WERI-Rb-1 (cell line): ENCODE measurements around the gene RASSF4.

Source experiments
- DNase-seq: peaks from one replicate; pipeline ENCODE4 v3.0.0-alpha.2; 2020
- H3K27ac ChIP-seq: fragments of 250-450 bp; sonication (Bioruptor Pico); 2 replicates; pipeline ENCODE4 v1.5.1; 2020; ENCODE audit warnings: mild to moderate bottlenecking, moderate library complexity
- H3K27me3 ChIP-seq: fragments of 250-450 bp; sonication (Bioruptor Pico); 2 replicates; pipeline ENCODE4 v1.5.1; 2021; ENCODE audit warnings: mild to moderate bottlenecking, low read depth, moderate library complexity; ENCODE audit not compliant: insufficient read depth, severe bottlenecking
- H3K36me3 ChIP-seq: fragments of 250-450 bp; sonication (Bioruptor Pico); 2 replicates; pipeline ENCODE4 v1.5.1; 2020; ENCODE audit warnings: mild to moderate bottlenecking, moderate library complexity
- H3K4me3 ChIP-seq: 2 replicates; pipeline ENCODE4 v1.5.1; 2011; ENCODE audit warnings: low read depth, mild to moderate bottlenecking, control low read depth, low read length
- H3K9me3 ChIP-seq: fragments of 250-450 bp; sonication (Bioruptor Pico); 2 replicates; pipeline ENCODE4 v1.5.1; 2021; ENCODE audit warnings: mild to moderate bottlenecking, moderate library complexity; ENCODE audit not compliant: severe bottlenecking
- CTCF ChIP-seq: IDR thresholded peaks from 2 replicates; pipeline ENCODE4 v1.5.1; 2011; ENCODE audit warnings: low read depth, mild to moderate bottlenecking, control low read depth, inconsistent platforms, low read length

RASSF4 gene

GRCh38 chr10:44995914-44996669 is 36.5 kb downstream of the RASSF4 start:
- Histone ChIP-seq H3K36me3 (no peaks in the 10 kb centered on the region), H3K4me3 (no peak overlapping the region), H3K27me3 (no peaks in the 10 kb centered on the region), H3K9me3 (no peaks in the 10 kb centered on the region), H3K27ac (no peak overlapping the region)
- DNase-seq, result no peak
- no peak for TF ChIP-seq CTCF

- H3K36me3 ChIP-seq, result no peaks in the 10 kb centered on the region
- no peak for DNase-seq
- no peak overlapping the region for H3K4me3 ChIP-seq
- no peaks in the 10 kb centered on the region for H3K9me3 ChIP-seq
- no peak for TF ChIP-seq CTCF
- no peak overlapping the region for H3K27ac ChIP-seq
- H3K27me3 ChIP-seq, result no peaks in the 10 kb centered on the region
Observed at GRCh38 chr10:44997105-44997748, 37.6 kb downstream of the RASSF4 start.

- no peak for TF ChIP-seq CTCF
Observed at GRCh38 chr10:44998146-44998631, 38.6 kb downstream of the RASSF4 start.

GRCh38 chr10:45000138-45000751 is 40.6 kb downstream of the RASSF4 start:
- no peak for TF ChIP-seq CTCF
- Histone ChIP-seq H3K27me3 (no peaks in the 10 kb centered on the region), H3K36me3 (peaks cover 29% of the 10 kb centered on the region), H3K27ac (peak overlapping the region; percentile 97), H3K9me3 (no peaks in the 10 kb centered on the region), H3K4me3 (peak overlapping the region; percentile 93)
- DNase-seq, result no peak

More at GRCh38 chr10:44998146-44998631, 38.6 kb downstream of the RASSF4 start:
- H3K27me3 ChIP-seq, result no peaks in the 10 kb centered on the region
- peaks cover 8% of the 10 kb centered on the region for H3K36me3 ChIP-seq
- H3K4me3 ChIP-seq, result no peak overlapping the region
- no peak for DNase-seq
- no peak overlapping the region for H3K27ac ChIP-seq
- H3K9me3 ChIP-seq, result no peaks in the 10 kb centered on the region

- peaks cover 30% of the 10 kb centered on the region for H3K36me3 ChIP-seq
- peak within 1 kb of the TSS; percentile 93 for H3K4me3 ChIP-seq
- DNase-seq, result peak; percentile 79
- H3K9me3 ChIP-seq, result no peaks in the 10 kb centered on the region
- H3K27me3 ChIP-seq, result no peaks in the 10 kb centered on the region
- TF ChIP-seq CTCF, result peak; percentile 32
- peak within 1 kb of the TSS; percentile 97 for H3K27ac ChIP-seq
Observed at GRCh38 chr10:45000752-45001380, 41.3 kb downstream of the RASSF4 start, which contains the start of gene ZNF22. Gene ZNF22 (plus strand): TSS chr10:45000923. CDS start chr10:45003369, 2,446 bp downstream.
